Mesenteric fat pad (tissue), 1 donor: ENCODE data around the gene SNX25. TPM values are rescaled to one million over a fixed set of nuclear protein-coding genes. Genes with fewer than 3 reads are reported as not detected.
"Not testable (repeated sequence)": the region's sequence is repeated elsewhere in the genome, so short reads cannot be mapped to it uniquely, and the experiment has no call there.

Experiments
- DNase-seq: peaks from one replicate; pipeline ENCODE4 v3.0.0-alpha.2; 2020; ENCODE audit warnings: low spot score
- total RNA-seq: library from RNA; stranded (reverse); fragmentation: NEBNext Ultra II Directional; extraction: Animal tissue kit (Norgen Biotek cat#: 25700); gene quantifications from one replicate; pipeline ENCODE4 v1.2.1, GENCODE V29; 2021
- donor health status: DM: yes; HTN: yes; CAD: no.

SNX25 gene
- total RNA-seq, 1 donor from 2014 or later: 15.5 TPM

- no peak for DNase-seq
Observed at GRCh38 chr4:185304541-185304940, 95.1 kb downstream of the SNX25 start.

- no peak for DNase-seq
Observed at GRCh38 chr4:185304944-185305690, 95.7 kb downstream of the SNX25 start.

GRCh38 chr4:185305979-185306442 lies 96.6 kb downstream of the SNX25 start:
- DNase-seq: no peak

GRCh38 chr4:185307136-185307950 lies 97.9 kb downstream of the SNX25 start:
- DNase-seq: no peak

- DNase-seq: no peak
Observed at GRCh38 chr4:185309770-185310169, 100.4 kb downstream of the SNX25 start.

- no peak for DNase-seq
Observed at GRCh38 chr4:185311113-185311888, 101.9 kb downstream of the SNX25 start.

- DNase-seq: no peak
Observed at GRCh38 chr4:185312699-185313098, 103.3 kb downstream of the SNX25 start.

- DNase-seq: not testable (repeated sequence)
Observed at GRCh38 chr4:185317462-185317861, 108.1 kb downstream of the SNX25 start.

GRCh38 chr4:185317880-185318279 lies 108.5 kb downstream of the SNX25 start:
- no peak for DNase-seq

- no peak for DNase-seq
Observed at GRCh38 chr4:185318679-185319078, 109.3 kb downstream of the SNX25 start.

GRCh38 chr4:185322803-185323202 lies 113.4 kb downstream of the SNX25 start:
- no peak for DNase-seq

GRCh38 chr4:185323606-185324005 lies 114.2 kb downstream of the SNX25 start:
- DNase-seq: no peak

- DNase-seq: not testable (repeated sequence)
Observed at GRCh38 chr4:185324361-185324760, 115.0 kb downstream of the SNX25 start.

GRCh38 chr4:185325721-185326120 lies 116.3 kb downstream of the SNX25 start:
- DNase-seq: not testable (repeated sequence)

- DNase-seq: no peak
Observed at GRCh38 chr4:185328586-185328985, 119.2 kb downstream of the SNX25 start.

- not testable (repeated sequence) for DNase-seq
Observed at GRCh38 chr4:185329879-185330510, 120.6 kb downstream of the SNX25 start.

GRCh38 chr4:185332575-185333464 lies 123.4 kb downstream of the SNX25 start:
- no peak for DNase-seq

GRCh38 chr4:185334326-185334725 lies 124.9 kb downstream of the SNX25 start:
- no peak for DNase-seq

- no peak for DNase-seq
Observed at GRCh38 chr4:185335579-185335978, 126.2 kb downstream of the SNX25 start.

- DNase-seq: no peak
Observed at GRCh38 chr4:185339941-185340340, 130.5 kb downstream of the SNX25 start.
